ENCODE data around the gene NAA16.
"Not testable (repeated sequence)": the region's sequence is repeated elsewhere in the genome, so short reads cannot be mapped to it uniquely, and the experiment has no call there.

The NAA16 gene

DNA sequence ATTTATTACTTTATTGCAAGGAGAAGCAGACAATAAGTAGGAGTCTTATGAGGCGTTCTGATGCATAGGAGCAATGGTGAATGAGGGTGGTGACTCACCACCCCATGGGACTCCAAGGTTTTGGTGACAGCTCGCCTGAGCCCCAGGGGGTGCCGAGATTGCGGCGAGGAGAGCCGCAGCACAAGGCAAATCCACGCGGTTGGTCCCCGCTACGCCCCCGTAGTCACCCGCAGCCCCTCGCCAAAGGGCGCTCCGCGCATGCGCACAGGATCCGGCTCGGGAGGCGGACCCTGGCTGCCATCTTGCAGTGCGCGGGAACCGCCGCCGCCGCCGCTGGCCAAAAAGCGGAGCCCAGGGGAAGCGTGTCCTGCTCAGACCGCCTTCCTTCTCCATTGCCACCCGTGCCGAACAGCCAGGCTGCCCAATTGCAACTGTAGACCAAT is at the start of gene NAA16:
Gene NAA16 (plus strand): TSS at position 305 of the 443 bp plus-strand sequence. CDS start 262 bp downstream, outside the sequence.
- DNase-seq = peak; percentile 98

GRCh38 chr13:41263261-41263971 is 47.7 kb upstream of the NAA16 start, which contains the start of gene MTRF1:
MTRF1 (minus strand) TSS chr13:41263576; CDS start chr13:41260907, 2,669 bp downstream.
- DNase-seq = peak; percentile 80

- DNase-seq = no peak
These were observed 44.0 kb upstream of the NAA16 start for GRCh38 chr13:41267106-41267505.

DNA sequence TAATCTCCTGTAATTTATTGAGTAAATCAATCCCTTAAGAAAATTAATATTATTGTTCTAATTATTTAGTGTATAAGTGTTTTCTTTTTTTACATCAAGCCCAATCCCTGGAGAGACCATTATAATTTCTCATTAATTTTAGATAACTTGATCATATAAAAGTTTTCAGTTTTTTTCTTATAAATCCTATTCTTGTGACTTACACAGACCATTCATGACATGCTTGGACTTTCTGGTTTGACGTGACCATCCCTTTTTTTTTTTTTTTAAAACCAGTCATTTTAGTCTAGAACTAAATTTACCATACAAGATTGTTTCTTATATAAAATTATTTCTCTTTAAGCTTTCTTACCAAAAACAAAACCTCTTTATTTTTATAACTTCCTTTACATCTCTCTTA is 42.3 kb upstream of the NAA16 start:
- no peak for DNase-seq

- no peak for DNase-seq
These were observed 39.4 kb upstream of the NAA16 start for GRCh38 chr13:41271456-41272285.

- no peak for DNase-seq
These were observed 37.1 kb upstream of the NAA16 start for GRCh38 chr13:41273831-41274441.

- DNase-seq = no peak
These were observed 36.2 kb upstream of the NAA16 start for GRCh38 chr13:41274881-41275280.

DNA sequence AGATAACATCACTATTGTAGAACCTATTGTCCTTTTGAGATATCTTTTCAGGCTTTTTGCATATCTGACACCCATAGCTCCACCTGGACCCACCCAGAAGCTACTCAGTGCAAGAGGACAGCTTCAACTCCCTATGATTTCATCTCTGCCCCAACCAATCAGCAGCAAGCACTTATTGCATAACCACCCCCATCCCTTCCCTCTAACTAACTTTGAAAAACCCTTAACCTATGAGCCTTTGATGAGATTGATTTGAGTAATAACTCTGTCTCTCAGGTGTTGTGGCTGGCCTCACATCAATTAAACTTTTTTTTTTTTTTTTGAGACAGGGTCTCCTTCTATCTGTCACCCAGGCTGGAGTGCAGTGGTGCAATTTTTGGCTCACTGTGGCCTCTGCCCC is 34.2 kb upstream of the NAA16 start:
- no peak for DNase-seq

GRCh38 chr13:41279156-41279555 is 31.9 kb upstream of the NAA16 start:
- not testable (repeated sequence) for DNase-seq

DNA sequence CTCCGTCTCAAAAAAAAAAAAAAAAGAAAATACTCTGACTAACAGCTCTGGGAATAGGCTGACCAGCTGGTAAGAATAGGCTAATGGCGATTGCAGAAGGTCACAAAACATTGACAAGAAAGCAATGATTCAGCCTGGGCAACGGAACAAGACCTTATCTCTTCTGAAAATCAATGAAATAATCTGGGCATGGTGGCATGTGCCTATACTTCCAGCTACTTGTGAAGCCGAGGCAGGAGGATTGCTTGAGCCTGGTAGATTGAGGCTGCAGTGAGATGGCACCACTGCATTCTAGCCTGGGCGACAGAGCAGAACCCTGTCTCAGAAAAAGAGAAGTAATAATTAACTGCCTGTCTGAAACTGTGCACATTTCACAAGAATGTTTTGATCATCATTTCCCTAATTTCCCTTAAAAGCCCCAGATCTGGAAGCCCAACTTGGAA is 28.9 kb upstream of the NAA16 start:
- no peak for DNase-seq

DNA sequence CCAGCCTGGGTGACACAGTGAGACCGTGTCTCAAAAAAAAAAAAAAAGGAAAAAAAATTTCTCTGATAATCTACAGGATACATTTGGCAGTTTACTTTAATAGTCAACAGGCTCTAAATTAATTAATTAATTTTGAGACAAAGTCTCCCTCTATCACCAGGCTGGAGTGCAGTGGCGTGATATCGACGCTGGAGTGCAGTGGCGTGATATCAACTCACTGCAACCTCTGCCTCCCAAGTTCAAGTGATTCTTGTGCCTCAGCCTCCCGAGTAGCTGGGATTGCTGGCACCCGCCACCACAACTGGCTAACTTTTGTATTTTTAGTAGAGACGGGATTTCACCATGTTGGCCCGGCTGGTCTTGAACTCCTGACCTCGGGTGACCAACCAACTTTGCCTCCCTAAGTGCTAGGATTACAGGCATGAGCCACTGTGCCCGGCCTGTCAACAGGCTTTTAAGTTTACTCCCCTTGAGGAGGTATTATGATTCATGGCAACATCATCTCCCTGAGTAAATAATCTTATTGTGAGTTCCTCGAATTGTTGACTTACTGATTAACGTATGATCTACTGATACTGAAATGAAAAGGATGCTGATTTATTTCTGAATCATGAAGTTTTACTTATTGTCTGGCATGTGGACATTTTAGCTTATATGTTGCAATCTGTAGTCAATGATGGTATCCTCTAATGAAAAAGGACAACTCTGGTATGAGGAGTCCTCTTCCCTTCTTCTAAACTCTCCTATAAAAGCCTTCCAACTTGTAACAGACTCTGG is 26.4 kb upstream of the NAA16 start:
- no peak for DNase-seq

DNA sequence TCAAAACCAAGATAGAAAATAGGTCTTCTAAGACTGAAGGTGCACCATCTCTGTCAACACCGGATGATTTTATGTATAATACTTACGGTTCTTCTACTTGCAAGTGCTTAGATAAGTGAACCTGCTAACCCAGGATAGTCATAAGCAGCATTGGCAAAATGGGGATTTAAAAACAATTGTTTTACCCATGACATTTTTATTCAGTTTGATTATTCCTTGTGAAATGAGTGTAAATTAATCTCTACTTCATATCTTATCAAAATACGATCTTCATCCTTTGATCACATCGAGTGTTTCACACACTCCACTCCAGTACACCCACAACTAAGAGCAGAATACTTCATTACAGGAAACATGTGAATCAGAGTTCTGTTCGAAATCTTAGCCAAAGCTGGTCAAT is 24.7 kb upstream of the NAA16 start:
- no peak for DNase-seq

- no peak for DNase-seq
These were observed 21.6 kb upstream of the NAA16 start for GRCh38 chr13:41289463-41289881.

DNA sequence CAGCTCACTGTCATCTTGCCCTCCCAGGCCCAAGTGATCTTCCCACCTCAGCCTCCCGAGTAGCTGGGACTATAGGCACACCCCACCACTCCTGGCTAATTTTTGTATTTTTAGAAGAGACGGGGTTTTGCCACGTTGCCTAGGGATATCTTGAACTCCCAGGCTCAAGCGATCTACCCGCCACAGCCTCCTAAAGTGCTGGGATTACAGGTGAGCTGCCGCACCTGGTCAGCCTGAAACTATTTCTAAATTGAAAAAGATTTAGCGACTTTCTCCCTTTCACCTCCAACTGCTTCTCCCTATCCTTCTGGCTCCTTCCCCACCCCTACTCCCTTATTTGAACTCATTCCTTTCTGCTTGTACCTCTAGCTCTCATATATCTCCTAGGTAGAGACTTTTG is 19.8 kb upstream of the NAA16 start:
- no peak for DNase-seq

- DNase-seq = no peak
These were observed 17.8 kb upstream of the NAA16 start for GRCh38 chr13:41293272-41293671.

GRCh38 chr13:41294914-41295313 is 16.2 kb upstream of the NAA16 start:
- no peak for DNase-seq

GRCh38 chr13:41295973-41296372 is 15.1 kb upstream of the NAA16 start:
- no peak for DNase-seq

DNA sequence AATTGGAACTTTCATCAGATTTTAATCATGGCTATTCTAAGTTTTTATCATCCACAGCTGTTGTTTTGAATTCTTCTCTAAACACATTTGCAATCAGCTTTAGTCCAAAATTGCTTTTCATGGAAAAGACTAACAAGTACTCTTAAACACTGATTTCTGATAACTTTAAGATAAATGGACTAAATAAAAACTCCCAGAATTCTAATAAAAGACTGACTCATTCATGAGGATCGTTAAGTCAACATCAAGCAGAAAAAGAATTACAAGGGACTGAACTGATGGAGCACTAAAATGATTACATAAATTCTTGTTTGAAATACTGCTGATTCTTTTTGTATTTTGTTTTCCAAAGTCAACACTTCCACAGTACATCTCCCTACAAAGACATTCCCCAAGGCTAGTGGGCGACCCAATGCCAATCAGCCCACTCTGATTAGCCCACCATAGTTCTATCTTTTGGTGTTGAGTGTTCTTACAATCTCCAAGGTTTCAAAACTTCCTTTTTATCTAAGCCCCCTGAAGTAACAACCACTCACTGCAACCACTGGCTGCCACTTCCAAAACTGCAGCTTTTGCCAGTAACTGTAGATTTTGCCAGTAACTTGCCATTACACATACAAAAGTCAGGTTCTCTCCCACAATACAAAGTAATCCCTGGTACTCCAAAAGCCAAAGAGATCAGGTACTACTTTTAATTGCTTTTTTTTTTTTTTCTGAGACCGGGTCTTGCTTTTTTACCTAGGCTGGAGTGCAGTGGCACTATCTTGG is 14.0 kb upstream of the NAA16 start:
- no peak for DNase-seq

- no peak for DNase-seq
These were observed 11.6 kb upstream of the NAA16 start for GRCh38 chr13:41299316-41300094.

DNA sequence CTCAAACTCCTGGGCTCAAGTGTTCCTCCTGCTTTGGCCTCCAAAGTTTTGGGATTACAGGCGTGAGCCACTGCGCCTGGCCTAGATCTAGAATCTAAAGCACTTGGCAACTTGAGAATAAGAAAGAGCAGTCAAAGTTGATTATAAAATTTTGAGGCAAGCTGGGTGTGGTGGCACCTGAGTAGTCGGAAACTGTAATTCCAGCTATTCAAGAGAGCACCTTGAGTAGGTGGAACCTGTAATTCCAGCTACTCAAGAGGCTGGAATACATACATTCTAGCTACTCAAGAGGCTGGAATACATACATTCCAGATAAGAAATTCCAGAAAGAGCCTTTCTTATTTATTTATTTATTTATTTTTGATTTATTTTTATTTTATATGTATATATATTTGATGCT is 8.3 kb upstream of the NAA16 start:
- DNase-seq = no peak

- DNase-seq = no peak
These were observed 6.5 kb upstream of the NAA16 start for GRCh38 chr13:41304551-41304950.
